Keratinocyte (primary cell): Measurements from ENCODE around the gene TAMM41. TPM values are rescaled to one million over a fixed set of nuclear protein-coding genes. Genes with fewer than 3 reads are reported as not detected.
"Not testable (repeated sequence)": the region's sequence is repeated elsewhere in the genome, so short reads cannot be mapped to it uniquely, and the experiment has no call there.

ENCODE experiments used
- DNase-seq: peaks from one replicate; pipeline ENCODE4 v3.0.0-alpha.2; 2011; ENCODE audit warnings: low read depth, missing footprints, low spot score
- FAIRE-seq: peaks from 2 replicates; lab custom pipeline; 2011; peaks lifted over from hg19 to GRCh38; lab: Jason Lieb, UNC
- H2AFZ ChIP-seq: 2 replicates; pipeline ENCODE4 v1.6.0; 2012; ENCODE audit warnings: low read length, control low read depth, inconsistent platforms; ENCODE audit not compliant: control insufficient read depth
- H3K27ac ChIP-seq: 2 replicates; pipeline ENCODE4 v1.5.1; 2011; ENCODE audit warnings: low read length; ENCODE audit not compliant: control insufficient read depth, insufficient read depth
- H3K27me3 ChIP-seq: 3 replicates; pipeline ENCODE4 v1.6.0; 2011; ENCODE audit warnings: low read length; ENCODE audit not compliant: control insufficient read depth, insufficient read depth; ENCODE audit errors: extremely low read depth
- H3K36me3 ChIP-seq, 2 experiments: 2 replicates in 1 of 2; 3 replicates in 1 of 2; pipeline ENCODE4 v1.5.1; 2011; ENCODE audit warnings: low read length in 2 of 2, mild to moderate bottlenecking in 1 of 2; ENCODE audit not compliant: control insufficient read depth in 2 of 2, insufficient read depth in 2 of 2; ENCODE audit errors: extremely low read depth in 1 of 2
- H3K4me1 ChIP-seq: 3 replicates; pipeline ENCODE4 v1.5.1; 2011; ENCODE audit warnings: low read length; ENCODE audit not compliant: control insufficient read depth, insufficient read depth; ENCODE audit errors: extremely low read depth
- H3K4me2 ChIP-seq: 3 replicates; pipeline ENCODE4 v1.6.0; 2011; ENCODE audit warnings: low read depth, low read length; ENCODE audit not compliant: control insufficient read depth, insufficient read depth; ENCODE audit errors: extremely low read depth
- H3K4me3 ChIP-seq, 3 experiments: fragments of 200-600 bp in 1 of 3; sonication (generic) in 1 of 3; 2 replicates in 2 of 3; 3 replicates in 1 of 3; pipeline ENCODE4 v1.5.1; 2011 to 2016; ENCODE audit warnings: low read length in 3 of 3, mild to moderate bottlenecking in 3 of 3, control low read depth in 2 of 3, inconsistent platforms in 1 of 3, low read depth in 1 of 3, mixed read lengths in 1 of 3, mixed run types in 1 of 3, moderate library complexity in 1 of 3; ENCODE audit not compliant: control insufficient read depth in 2 of 3, insufficient read depth in 2 of 3; ENCODE audit errors: extremely low read depth in 1 of 3
- H3K79me2 ChIP-seq: 2 replicates; pipeline ENCODE4 v1.6.0; 2012; ENCODE audit warnings: low read length; ENCODE audit not compliant: control insufficient read depth, insufficient read depth
- H3K9ac ChIP-seq: 3 replicates; pipeline ENCODE4 v1.6.0; 2011; ENCODE audit warnings: low read length; ENCODE audit not compliant: control insufficient read depth, insufficient read depth; ENCODE audit errors: extremely low read depth
- H3K9me1 ChIP-seq: 3 replicates; pipeline ENCODE4 v1.6.0; 2011; ENCODE audit warnings: low read length; ENCODE audit not compliant: control insufficient read depth, insufficient read depth; ENCODE audit errors: extremely low read depth
- H3K9me3 ChIP-seq: 2 replicates; pipeline ENCODE4 v1.5.1; 2012; ENCODE audit warnings: low read depth, low read length; ENCODE audit not compliant: control insufficient read depth
- H4K20me1 ChIP-seq: 3 replicates; pipeline ENCODE4 v1.6.0; 2011; ENCODE audit warnings: low read length; ENCODE audit not compliant: control insufficient read depth, insufficient read depth; ENCODE audit errors: extremely low read depth
- CTCF ChIP-seq, 3 experiments: IDR thresholded peaks in 1 of 3; conservative IDR thresholded peaks in 1 of 3; optimal IDR thresholded peaks in 1 of 3; 2 replicates in 2 of 3; 3 replicates in 1 of 3; pipeline versions ENCODE3 to v1.5.1; 2011; ENCODE audit warnings: low read length in 3 of 3, mild to moderate bottlenecking in 3 of 3, moderate library complexity in 2 of 3, control low read depth in 1 of 3, inconsistent platforms in 1 of 3; ENCODE audit not compliant: insufficient read depth in 2 of 3; ENCODE audit errors: extremely low read depth in 1 of 3
- EZH2 ChIP-seq: IDR thresholded peaks from one replicate; pipeline ENCODE4 v1.6.1; 2012; ENCODE audit warnings: inconsistent platforms, mild to moderate bottlenecking, low read length, moderate library complexity
- dilution Hi-C: fragments of 300-500 bp; cut with MboI; formaldehyde crosslinking; loops from one replicate; pipeline ENCODE4 v1.7.0; 2020; ENCODE audit warnings: low sequenced_read_pairs; ENCODE audit not compliant: extremely low pct_ligation_motif_present
- polyA plus RNA-seq, 5 experiments: library from polyadenylated mRNA; depleted of rRNA in 3 of 5; stranded (reverse) in 3 of 5; stranded (forward) in 1 of 5; unstranded in 1 of 5; fragments of >200 nt; gene quantifications; 1 replicate in 1 of 5; 2 replicates in 3 of 5; 3 replicates in 1 of 5; pipeline versions ENCODE4 v1.2.1 to v1.2.3, GENCODE V29; 2011 to 2012; ENCODE audit warnings: missing spikeins in 2 of 5, low read depth in 1 of 5, low replicate concordance in 1 of 5

TAMM41 gene
- polyA plus RNA-seq, 1 donor (not counting 4 experiments of a cell fraction or from before 2014, with no cell fraction given), result 22.9 TPM

- no peaks in the 10 kb centered on the region for H4K20me1 ChIP-seq
- TF ChIP-seq EZH2 (no peak), CTCF (optimal IDR thresholded peaks at IDR 0.05 in 1 of 3, IDR thresholded peaks at IDR 0.05 in 1 of 3, conservative IDR thresholded peaks at IDR 0.05 in 1 of 3; ENCODE audit: extremely low read depth in 1 of 3, insufficient read depth in 2 of 3, low read length in 3 of 3) (peak; percentile 64 to 87 (median 64))
- H3K27ac ChIP-seq, result peak overlapping the region; percentile 19
- H3K9me3 ChIP-seq, result no peaks in the 10 kb centered on the region
- H3K4me3 ChIP-seq, result no peak overlapping the region
- H3K9ac ChIP-seq, result no peak overlapping the region
- H2AFZ ChIP-seq, result peak overlapping the region; percentile 54
- dilution Hi-C loops, result no loop called here
- no peaks in the 10 kb centered on the region for H3K27me3 ChIP-seq
- H3K79me2 ChIP-seq, result no peaks in the 10 kb centered on the region
- H3K36me3 ChIP-seq, result peaks cover 0 to 2% of the 10 kb centered on the region in 2 experiments
- peaks cover 44% of the 10 kb centered on the region for H3K4me1 ChIP-seq
- DNase-seq (no peak), FAIRE-seq (peak; percentile 77)
- no peaks in the 10 kb centered on the region for H3K9me1 ChIP-seq
- peak overlapping the region; percentile 49 for H3K4me2 ChIP-seq
Observed at GRCh38 chr3:11774296-11774877, 72.3 kb downstream of the TAMM41 start.

GRCh38 chr3:11771931-11772330 lies 74.8 kb downstream of the TAMM41 start:
- H3K4me3 ChIP-seq, dilution Hi-C loops, FAIRE-seq, H3K79me2 ChIP-seq, DNase-seq, H4K20me1 ChIP-seq, H3K9me1 ChIP-seq, H3K36me3 ChIP-seq, H3K9me3 ChIP-seq, H3K27me3 ChIP-seq: not testable (repeated sequence)
- peak overlapping the region; percentile 42 for H3K4me2 ChIP-seq
- peak overlapping the region; percentile 99 for H3K27ac ChIP-seq
- H3K4me1 ChIP-seq, result peaks cover 43% of the 10 kb centered on the region
- peak overlapping the region; percentile 48 for H2AFZ ChIP-seq
- peak overlapping the region; percentile 31 for H3K9ac ChIP-seq
